Measurements from ENCODE around the gene CDCA7L.
"Not testable (repeated sequence)": the region's sequence is repeated elsewhere in the genome, so short reads cannot be mapped to it uniquely, and the experiment has no call there.

Gene CDCA7L

DNA sequence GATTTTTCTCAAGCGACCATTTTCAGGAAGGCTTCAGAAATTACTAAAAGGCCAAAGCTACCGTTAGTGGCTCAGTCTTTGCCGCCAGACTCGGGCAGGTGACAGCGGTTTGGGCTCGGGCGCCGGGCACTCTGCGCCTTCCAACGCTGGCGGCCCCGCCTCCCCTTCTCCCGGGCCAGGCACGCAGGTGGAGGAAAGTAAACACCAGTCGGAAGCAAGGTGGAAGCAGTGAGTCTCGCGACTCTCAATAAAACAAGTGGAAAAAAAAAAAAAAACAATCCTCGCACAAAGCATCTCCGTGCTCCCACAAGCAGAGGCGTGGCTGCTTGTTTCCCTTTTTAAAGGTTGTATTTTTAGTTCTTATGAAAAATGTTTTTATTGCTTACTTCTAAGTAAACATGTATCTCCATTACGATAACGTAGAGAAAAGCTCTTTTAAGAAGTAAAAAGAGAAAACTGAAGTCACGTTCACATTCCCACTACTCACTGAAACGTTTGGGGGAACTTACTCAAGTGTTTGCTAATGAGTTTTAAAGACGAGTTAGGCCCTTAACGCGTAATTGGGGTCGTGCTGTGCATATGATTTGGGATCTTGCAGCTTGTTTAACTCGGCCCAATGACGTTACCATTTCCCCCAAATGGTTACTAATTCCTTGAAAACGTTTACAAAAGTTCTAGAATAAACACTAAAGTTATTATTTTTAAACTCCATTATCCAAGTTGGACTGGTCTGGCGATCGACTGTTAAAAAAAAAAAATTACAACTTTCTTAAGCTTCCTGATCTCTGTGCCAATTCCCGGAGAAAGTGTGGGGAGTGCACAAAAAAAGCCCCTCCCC lies 864 bp downstream of the CDCA7L start:
- no peak for DNase-seq (ENCODE audit: low read depth in 2 of 2, low spot score in 1 of 2)

DNA sequence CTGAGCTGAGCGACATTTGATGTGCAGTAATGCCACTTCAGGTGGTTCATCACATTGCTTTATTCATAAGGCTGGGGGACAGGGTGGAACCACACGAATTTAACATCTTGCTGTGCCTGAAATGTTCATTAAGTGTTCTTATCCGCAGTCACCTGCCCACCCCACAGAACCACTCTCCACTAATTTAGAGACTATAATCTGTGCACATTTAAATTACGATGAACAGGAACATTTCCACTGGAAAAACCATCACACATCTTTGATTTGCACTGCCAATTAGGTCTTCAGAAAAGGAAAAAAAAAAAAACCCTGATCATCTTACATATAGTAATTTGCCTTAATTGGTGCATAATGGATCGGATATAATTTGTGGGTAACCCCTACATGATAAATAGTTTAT lies 2.3 kb downstream of the CDCA7L start:
- DNase-seq (ENCODE audit: low read depth in 2 of 2, low spot score in 1 of 2), result no peak

GRCh38 chr7:21942955-21943354 lies 2.7 kb downstream of the CDCA7L start:
- DNase-seq (ENCODE audit: low read depth in 2 of 2, low spot score in 1 of 2), result no peak

GRCh38 chr7:21941611-21942141 lies 4.0 kb downstream of the CDCA7L start:
- no peak for DNase-seq (ENCODE audit: low read depth in 2 of 2, low spot score in 1 of 2)

- DNase-seq (ENCODE audit: low read depth in 2 of 2, low spot score in 1 of 2), result no peak
Measured at GRCh38 chr7:21939858-21940372, 5.8 kb downstream of the CDCA7L start.

DNA sequence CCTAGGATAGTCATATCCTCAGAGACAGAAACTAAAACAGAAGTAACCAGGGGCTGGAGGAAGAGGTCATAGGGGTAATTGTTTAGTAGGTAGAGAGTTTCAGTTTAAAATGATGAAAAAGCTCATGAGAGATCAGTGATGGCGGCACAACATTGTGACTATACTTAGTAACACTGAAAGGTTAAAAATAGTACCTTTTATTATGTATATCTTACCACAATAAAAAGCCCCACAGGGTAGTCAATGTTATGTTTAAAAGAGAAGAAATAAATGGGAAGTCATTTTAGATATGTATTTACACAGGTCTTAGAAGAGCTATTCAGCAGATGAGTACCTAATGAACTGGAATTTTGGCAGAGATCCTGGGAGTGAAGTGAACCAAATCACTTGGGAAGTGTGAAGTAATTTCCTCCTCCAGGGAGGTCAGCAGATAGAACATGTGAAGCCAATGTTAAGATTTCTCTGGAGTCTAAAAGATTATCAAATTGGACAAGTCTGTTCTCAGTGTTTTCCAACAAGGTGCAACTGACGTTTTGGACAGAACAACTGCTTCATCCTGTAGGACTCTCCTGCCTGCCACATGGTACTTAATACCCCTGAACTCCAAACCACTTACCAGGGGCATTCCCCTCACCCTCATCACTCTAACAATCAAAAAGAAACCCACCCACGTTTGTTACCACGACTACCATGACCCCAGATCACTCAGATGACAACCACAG lies 6.4 kb downstream of the CDCA7L start:
- DNase-seq (ENCODE audit: low read depth in 2 of 2, low spot score in 1 of 2), result no peak

DNA sequence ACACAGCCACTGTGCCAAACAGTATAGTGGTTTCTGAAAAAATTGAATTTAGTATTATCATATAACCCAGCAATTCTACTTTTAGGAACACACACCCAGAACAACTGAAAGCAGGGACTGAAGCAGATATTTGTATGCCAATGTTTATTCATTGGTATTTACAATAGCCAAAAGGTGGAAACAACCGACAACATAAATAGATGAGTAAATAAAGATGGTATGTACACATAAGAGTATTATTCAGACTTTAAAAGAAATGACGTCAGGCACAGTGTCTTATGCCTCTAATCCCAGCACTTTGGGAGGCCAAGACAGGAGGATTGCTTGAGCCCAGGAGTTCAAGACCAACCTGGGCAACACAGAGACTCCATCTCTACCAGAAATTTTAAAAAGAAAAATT lies 7.2 kb downstream of the CDCA7L start:
- DNase-seq (ENCODE audit: low read depth in 2 of 2, low spot score in 1 of 2), result no peak

- DNase-seq (ENCODE audit: low read depth in 2 of 2, low spot score in 1 of 2), result no peak
Measured at GRCh38 chr7:21934808-21935207, 10.9 kb downstream of the CDCA7L start.

GRCh38 chr7:21933293-21933692 lies 12.4 kb downstream of the CDCA7L start:
- DNase-seq (ENCODE audit: low read depth in 2 of 2, low spot score in 1 of 2), result not testable (repeated sequence)

GRCh38 chr7:21927693-21928092 lies 18.0 kb downstream of the CDCA7L start:
- no peak for DNase-seq (ENCODE audit: low read depth in 2 of 2, low spot score in 1 of 2)

DNA sequence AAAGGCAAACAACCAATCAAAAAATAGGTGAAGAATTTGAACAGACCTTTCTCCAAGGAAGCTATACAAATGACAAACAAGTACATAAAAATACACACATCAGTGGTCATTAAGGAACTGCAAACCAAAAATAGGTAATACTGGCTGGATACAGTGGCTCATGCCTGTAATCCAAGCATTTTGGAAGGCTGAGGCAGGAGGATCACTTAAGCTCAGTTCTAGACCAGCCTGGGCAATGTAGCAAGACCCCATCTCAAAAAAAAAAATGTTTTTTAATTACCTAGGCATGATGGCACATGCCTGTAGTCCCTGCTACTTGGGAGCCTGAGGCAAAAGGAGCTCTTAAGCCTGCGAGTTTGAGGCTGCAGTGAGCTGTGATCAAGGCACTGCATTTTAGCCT lies 19.3 kb downstream of the CDCA7L start:
- no peak for DNase-seq (ENCODE audit: low read depth in 2 of 2, low spot score in 1 of 2)

DNA sequence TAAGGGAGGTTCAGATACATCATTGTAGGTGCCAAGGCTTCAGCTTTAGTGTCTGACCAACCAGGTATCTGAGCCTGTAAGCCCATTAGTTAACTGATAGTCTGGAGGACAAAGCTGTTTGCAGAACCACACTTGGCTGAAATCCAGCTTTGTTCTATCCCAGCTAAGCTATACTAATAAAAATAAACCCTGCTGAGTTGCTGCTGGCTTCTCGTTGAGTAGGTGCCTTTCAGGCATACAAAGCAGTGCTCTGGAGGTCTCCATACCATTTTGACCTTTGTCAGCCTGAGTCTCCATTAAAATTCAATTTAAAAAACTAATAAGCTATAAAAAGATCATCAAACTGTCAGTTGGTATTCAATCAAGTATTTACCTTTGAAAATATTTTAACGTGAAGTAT lies 22.0 kb downstream of the CDCA7L start:
- DNase-seq (ENCODE audit: low read depth in 2 of 2, low spot score in 1 of 2), result no peak

DNA sequence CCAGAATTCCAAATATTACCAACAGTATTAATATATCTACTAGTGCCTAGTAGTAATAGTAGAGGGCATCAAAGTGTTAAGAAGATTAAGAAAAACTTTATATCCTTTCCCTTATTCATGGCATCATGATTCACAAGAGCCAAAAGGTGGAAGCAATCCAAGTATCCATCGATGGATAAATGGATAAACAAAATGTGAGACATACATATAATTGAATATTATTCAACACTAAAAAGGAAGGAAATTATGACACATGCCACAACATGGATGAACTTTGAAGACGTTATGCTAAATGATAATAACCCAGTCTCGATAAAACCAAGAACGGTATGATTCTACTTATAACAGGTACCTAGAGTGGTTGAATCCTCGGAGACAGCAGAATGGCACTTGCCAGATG lies 23.1 kb downstream of the CDCA7L start:
- DNase-seq (ENCODE audit: low read depth in 2 of 2, low spot score in 1 of 2), result no peak

DNA sequence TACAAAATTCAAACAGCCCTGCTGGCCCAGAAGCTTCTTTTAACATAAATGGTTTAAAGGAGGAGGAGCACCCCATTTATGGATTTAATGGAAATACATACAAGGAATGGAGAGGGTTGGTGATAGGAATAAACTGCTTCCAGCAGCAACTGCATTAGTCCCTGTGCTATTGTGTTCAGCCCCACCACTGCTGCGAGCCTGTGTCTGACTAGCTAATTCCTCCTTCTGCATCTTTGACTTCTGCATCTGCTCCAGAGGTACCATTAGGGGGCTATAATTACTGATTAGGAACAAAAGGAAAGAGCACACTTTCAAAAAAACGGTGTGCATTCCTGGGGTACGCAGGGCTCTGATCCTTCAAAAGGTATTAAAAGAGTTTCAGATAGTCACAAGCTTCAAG lies 24.8 kb downstream of the CDCA7L start:
- no peak for DNase-seq (ENCODE audit: low read depth in 2 of 2, low spot score in 1 of 2)

GRCh38 chr7:21918216-21918615 lies 27.5 kb downstream of the CDCA7L start:
- DNase-seq (ENCODE audit: low read depth in 2 of 2, low spot score in 1 of 2), result no peak

DNA sequence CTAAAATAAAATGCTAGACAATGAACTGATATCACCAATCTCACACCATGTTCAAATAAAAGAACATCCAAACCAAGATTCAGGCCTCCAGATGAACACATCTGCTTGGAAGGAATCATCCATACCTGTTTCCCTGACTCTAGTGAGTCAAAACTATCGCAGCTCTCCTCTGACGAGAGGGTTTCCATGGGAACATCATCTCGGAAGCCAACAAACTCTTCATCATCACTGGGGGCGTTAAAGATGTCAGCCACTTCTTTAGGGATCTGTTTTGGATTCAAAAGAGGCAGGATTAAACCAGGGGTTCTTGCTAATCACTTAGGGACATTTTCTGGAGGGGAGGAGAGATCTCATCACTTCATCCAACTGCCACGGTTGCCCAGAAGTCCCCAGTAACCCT lies 29.1 kb downstream of the CDCA7L start:
- no peak for DNase-seq (ENCODE audit: low read depth in 2 of 2, low spot score in 1 of 2)

DNA sequence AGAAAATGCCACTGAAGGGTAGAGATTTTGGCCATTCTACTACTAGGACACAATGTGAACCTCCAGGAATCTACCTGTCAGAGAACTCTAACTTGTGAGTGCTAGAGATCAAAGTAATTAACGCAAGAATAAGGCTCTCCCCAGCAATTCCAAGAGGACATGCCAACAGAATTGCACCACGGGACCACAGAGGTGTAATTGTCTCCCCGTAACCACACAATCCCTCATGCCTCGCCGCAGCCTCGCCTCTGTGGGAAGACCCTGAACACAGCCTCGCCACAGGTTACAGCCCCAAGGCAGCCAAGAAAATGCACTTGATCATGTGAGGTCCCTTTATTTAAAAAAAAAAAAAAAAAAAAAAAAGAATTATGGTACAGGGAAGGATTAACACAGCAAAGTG lies 29.5 kb downstream of the CDCA7L start:
- no peak for DNase-seq (ENCODE audit: low read depth in 2 of 2, low spot score in 1 of 2)

DNA sequence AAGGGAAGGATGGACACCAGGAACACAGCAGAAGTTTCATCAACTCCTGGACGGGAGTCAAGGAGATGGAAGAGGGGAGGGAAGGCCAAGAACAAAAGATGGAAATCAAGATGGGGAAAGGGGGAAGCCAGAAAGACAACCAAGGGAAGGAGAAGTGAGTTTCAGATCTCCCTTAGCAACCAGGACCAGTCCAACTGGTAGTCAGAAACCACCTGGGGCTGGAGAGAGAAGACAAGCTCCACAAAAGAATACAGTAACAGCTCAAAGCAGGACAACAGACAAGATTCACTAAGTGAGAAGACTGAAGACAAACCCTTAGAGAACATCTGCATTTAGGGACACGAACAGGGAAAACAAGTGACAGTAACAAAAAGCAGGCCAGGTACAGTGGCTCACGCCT lies 30.6 kb downstream of the CDCA7L start:
- DNase-seq (ENCODE audit: low read depth in 2 of 2, low spot score in 1 of 2), result no peak

DNA sequence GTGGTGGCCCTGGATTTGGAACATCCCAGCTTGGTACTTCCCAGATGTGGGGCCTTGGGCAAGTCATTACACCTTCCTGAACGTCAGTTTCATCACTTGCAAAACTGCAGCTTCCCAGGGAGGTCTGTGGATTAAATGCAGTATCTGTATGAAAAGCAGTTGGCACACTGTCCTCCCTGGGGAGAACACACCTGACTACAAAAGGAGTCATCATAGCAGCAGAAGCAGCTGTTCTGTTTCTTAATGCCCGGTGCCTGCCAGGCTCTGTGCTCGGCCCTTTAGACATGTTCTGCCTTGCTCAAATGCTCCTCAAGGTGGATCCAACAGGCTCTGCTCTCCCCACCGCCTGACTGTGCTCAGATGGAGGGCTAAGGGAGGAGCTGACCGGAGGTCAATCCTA lies 31.0 kb downstream of the CDCA7L start:
- DNase-seq (ENCODE audit: low read depth in 2 of 2, low spot score in 1 of 2), result no peak

DNA sequence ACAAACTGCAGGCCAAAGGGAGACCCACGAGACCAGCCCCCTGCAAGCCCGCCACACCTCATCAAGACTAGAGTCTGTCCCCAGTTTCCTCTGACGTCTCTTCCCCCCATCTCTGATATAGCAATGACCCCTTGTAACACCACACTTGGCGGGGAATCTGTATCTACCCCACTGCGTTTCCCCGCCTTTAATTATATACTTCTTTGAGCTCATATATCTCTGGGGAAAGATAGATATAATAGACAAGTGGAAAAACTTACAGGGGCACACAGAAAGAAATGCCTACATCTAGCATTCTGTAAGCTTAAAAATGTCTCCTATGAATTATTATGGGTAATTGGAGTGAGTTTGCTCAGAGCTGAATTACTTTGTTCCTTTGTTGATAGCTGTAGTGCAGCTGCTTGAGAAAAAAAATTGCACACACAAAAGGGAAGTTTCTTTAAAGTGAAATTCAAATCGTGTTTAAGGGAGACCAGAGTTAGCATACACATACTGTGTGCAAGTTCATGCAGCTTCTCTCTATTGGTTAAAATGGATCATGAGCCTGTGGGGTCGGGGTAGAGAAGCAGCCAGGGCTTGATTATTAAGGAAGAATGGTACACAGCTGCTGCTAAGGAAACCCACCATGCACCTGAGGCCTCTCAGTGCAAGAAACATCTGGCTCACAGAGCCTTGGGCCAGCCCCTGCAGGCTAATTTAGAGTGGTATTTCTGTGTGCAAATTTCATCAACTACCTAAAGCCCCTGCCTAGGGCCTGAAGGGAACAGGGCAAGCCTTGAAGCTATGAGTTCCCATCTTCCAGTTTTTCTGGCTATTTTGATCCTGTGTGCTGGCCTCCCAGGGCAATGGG lies 32.5 kb downstream of the CDCA7L start:
- no peak for DNase-seq (ENCODE audit: low read depth in 2 of 2, low spot score in 1 of 2)

DNA sequence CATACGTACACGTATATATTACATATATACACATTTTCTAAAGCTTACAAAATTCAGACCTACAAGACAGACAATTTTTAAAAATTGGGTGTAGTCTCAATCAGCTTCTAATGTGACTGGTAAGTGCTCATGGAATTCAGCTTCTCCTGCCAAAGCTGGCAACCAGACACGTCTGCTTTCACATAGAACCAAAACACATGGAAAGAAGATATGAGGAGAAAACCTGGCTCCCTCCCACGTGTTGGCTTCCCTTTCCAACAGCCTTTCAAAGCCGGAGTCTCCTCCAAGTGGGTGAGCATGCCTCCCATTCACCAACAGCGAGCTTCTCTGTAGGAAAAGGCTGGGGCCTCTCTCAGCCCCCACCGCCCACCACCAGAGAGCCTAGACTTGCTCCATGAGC lies 33.4 kb downstream of the CDCA7L start:
- DNase-seq (ENCODE audit: low read depth in 2 of 2, low spot score in 1 of 2), result no peak
